HG02852 (cell line): Measurements from ENCODE around the gene ABCC8.

ENCODE experiments used
- ATAC-seq: cut with Tn5 transposase; IDR thresholded peaks from one replicate; pipeline ENCODE4 v1.9.1; 2021; ENCODE audit warnings: mild to moderate bottlenecking, moderate library complexity; ENCODE audit not compliant: unreplicated experiment

The ABCC8 gene

DNA sequence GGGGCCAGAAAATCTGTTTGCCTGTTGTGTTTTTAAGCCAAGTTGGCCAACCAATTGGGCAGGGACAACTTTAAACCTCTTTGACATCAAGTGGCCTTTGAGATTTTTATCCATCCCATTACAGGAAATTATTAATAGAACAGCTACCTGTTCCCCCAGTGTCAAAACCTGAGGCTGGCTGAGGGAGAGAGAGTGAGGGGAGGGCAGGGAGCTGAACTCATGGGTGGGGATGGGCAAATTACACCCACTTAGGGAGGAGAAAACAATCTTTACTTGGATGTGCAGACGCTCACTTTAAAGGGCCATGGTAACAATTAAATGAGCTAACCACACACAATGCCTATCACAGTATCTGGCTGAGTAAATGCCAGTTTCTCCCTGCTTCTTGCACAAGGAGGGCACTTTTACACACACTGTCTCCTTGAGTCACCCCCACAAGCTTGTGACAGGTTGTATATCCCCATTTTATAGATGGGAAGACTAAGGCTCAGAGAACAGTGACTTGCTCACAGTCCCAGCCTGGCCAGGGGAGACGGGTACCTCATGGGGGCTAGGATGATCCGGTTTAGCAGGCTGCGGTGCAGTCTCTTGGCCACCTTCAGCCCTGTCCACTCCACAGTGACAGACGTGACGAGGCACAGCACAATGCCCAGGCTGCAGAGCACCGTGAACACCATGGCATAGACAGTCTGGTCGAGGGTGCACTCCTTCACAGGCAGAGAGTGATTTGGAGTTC, 70.4 kb downstream of the ABCC8 start:
- no peak for ATAC-seq

DNA sequence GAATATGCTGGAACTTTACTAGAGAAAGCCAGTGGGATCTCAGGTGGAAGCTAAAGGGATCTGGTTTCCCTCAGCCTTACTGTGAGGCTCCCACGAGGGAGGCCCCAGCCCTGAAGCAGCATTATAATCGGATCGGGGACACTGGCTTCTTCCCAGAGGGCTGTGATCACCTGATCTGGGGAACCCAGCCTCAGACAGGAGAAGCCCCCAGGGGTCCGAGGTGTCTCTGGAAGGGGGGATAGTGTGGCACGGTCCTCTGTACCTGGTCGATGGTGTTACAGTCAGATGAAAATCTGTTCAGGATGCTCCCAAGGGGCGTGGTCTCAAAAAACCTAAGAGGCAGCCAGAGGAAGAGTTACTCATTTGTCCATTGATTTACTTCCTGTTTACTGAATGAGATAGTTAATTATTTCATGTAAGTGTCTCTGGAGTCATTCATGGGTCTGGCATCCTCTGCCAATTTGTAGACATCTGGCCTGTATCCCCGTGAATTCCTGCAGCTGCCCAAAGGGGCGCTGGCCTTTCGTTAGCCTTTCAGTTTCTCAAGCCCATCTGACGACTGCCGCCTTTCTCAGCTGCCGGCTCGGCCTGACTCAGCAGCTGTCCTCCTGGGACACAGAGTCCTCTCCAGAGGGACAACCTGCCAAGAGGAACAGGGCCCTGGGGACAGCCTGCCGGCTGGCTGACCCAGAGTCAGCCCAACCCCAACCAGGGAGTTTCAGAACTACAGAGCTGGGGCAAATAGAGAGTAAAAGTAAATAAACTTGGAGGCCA, 71.2 kb downstream of the ABCC8 start:
- no peak for ATAC-seq

DNA sequence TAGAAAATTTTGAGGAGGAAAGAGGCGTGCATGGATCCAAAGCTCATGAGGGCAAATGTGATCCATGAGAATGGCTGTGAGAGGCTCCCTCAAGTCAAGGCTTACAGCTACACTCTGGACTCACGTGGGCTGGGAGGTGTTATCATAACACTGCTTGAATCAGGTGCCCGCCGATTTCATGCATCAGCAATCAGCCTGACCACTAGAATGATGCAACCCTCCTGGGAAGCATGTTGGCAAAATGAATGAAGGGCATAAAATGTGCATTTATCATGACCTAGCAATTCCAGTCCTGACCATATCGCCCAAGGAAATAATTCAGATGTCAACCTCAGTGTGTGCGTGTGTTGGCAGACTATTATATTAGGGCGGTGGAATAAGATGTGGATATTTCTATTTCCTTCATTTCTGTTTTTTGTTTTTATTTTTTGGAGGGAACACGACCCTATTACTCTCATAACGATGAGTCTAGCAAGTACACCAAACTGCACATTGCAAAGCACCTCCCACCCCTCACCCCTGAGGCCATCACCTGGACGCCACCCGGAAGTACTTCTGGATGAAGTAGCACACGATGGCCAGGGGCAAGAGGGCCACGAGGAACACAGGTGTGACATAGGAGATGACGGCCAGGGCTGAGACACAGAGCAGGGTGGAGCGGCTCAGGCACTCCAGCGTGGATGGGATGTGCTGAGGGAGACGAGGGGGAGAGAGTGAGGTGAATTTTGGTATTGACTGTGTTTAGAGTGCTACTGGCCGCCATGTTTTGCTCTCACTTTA, 72.5 kb downstream of the ABCC8 start:
- no peak for ATAC-seq

DNA sequence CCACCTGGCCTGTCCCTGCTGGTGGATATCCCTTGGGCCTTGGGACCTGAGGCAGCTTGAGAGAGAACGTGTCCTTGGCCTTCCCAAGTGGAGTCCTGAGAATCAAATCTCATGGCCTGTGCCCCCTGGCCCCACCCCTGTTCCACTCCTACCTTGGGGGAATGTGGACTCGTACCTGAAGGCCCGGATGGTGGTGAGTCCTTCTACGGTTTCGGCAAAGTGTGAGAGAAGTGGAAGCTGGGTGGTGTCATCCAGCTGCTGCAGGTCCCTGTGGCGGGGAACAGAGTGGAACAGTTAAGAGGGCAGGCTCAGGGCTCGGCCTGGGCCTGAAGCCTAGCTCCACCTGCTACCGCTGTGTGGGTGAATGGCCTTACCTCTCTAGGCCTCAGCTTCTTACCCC, 74.2 kb downstream of the ABCC8 start:
- ATAC-seq, result no peak

DNA sequence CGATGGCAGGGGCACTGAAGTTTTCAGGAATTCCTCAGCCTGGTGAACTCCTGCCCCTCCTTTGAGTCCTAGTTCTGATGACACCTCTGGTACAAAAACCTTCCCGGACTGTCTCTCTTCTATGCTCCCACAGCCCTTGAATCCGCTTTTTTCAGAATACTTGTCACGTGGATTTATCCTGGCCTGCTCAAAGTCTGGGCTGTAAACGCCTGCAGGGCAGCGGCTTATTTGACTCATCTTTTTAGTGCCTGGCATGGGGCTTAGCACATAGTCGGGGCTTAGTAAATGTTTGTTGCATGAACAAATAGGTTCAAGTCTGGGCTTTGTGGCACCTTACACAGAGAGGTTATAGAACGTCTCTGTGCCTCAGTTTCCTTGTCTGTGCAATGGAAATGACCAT, 74.8 kb downstream of the ABCC8 start:
- no peak for ATAC-seq

DNA sequence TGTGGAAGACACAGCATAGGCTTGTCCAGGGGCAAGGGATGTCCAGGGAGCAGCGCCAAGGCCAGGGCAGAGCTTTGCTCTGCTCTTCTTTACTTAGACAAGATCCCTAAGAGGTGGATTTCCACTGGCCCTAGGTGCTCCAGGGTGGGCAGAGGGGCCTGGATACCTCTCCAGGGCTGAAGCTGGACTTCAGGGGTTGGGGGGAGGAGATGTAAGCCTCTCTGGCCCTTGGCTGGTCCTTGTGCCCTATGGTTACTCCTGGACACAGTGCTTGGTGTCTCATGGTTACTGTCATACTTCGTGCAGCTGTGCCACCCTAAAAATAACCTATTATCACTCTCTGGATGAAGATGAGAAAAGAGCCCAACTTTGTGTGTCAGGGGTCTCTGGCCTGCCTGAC, 75.3 kb downstream of the ABCC8 start:
- ATAC-seq, result no peak

DNA sequence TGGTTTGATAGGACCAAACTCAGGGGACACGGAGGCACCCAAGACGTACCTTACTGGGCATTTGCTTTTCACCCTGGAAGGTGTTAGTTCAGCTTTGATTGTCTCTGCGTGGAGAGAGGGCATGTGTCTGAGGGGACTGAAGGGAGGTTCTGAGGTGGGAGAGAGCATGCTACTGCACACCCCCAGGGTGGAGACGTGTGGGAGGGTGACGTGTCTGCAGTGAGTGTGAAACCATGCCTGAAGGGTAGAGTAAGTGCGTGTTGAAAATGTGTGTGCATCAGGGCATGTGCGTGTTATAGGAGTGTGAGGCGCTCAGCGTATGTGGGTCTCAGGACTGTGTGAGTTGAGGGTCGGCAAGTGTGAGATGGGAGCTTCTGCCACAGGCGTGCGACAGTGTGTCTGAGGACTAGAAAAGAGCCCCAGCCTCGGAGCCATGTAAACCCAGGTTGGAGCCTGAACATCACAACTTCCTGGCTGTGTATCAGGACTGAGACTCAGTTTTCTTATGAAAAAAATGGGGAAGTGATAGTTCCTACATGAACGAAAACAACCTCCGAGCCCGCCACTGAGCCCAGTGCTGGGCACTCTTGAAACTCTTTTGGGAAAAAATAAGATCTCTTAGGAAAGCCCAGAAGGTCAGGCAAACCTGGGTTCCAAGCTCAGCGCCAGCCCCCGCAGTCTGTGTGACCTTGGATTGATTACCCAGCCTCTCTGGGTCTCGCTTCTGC, 76.4 kb downstream of the ABCC8 start:
- ATAC-seq, result no peak

DNA sequence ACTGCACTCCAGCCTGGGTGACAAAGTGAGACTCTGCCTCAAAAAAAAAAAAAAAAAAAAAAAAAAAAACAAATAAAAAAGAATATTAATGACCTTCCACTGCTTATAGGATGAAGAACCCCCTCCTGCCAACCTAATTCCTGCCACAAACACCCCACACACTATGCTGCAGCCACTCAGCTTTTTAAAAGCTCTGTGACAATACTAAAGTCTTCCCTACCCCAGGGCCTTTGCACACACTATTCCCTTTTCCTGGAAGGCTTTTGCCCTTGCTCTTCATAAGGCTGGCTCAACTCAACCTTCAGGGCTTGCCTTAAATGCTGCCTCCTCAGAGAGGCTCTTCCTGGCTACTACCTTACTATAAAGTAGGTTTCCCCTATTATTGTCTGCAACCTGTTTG, 77.4 kb downstream of the ABCC8 start:
- no peak for ATAC-seq

DNA sequence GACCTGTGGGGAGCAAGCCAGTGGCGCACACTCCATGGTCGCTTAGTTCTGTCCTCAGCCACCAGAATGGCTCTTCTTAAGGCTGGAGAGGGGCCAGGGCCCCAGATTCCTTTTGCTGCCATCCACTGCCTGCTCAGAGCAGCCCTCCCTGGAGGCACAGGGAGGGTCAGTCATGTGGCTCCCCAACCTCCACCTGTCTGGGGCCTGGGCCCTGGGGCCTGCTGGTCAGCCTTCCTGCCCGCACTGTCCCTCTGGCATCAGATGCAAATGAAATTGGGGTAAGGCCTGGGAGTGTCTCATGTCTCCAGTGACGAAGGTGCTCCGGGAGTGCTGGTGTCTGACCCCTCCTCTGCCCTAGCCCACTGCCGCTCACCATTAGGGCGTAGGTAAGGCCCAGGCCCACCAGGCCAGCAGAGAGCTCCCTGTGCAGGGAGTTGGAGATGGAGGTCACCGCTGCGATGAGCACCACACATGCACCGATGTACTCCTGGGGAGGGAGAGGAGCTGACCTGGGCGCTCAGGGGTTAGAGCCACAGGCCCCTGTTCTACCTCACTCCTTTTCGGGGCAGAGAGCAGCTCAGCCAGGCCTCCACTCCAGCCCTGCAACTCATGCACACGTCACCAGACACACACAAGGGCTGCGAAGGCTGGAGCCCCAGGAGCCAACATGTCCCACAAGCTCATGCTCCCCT, 79.2 kb downstream of the ABCC8 start:
- no peak for ATAC-seq

DNA sequence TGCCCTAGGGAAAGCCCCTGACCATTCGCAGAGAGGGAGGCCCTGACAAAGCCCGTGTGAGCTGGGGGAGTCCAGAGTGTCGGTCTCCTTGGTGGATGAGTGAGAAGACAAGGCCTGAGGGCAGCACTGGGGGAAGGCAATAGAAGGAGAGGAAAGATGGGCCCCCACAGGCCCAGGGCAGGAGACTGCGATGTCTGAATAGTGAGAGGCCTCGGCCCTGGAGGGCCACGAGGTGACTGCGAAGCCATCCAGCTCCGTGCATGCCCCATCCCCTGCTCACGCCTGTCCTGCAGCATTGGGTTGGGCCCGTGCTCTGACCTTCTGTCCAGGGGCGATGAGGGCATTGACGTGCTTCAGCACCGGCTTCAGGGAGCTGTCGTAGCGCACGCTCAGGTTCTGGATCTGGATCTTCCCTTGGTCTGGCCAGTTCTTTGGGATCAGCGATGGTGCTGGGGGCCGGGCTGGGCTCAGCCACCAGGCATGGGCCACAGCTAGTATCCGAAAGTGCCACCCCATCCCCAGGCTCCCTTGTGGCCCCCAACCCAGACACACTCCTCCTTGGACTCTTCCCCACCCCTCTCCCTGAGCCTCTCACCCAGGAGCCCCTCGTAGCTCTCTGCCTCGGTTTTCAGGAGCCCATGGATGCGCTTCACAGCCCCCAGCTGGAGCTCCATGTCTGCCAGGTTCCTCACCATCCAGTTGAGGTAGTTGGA, 79.9 kb downstream of the ABCC8 start:
- ATAC-seq, result no peak

DNA sequence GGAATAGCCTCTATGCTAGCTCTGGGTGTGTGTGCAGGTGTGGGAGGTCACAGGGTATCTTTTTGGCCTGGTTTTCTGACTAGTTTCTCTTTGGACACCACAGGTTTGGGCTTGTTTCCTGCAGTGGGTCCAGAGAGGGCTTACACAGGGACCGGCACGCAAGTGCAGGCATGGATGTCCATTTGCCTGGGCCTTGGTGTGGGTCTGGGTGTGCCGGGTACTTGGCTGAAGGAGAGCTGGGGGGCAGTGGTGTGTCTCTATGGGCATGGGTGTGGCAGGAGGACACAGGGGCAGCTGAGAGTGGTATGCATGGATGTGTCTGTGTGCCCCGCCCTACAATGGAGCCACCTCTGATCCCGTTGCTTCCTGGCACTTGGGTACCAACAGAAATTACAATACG, 80.7 kb downstream of the ABCC8 start:
- no peak for ATAC-seq

DNA sequence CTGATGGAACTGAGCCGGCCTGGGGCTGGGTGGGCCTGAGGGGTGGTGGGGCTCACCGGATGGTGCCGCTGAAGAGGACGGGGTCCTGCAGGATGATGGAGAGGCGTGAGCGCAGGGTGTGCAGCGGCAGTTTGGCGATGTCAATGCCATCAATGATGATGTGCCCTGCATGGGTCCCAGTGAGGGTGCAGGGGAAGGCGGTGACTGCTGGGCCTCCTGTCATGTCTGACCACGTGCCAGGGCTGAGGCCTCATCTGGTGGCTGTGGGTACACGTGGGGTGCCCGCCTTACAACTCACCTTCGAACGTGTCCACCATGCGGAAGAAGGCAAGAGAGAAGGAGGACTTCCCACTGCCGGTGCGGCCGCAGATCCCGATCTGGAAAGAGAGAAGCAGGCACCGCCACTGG, 81.1 kb downstream of the ABCC8 start:
- no peak for ATAC-seq

DNA sequence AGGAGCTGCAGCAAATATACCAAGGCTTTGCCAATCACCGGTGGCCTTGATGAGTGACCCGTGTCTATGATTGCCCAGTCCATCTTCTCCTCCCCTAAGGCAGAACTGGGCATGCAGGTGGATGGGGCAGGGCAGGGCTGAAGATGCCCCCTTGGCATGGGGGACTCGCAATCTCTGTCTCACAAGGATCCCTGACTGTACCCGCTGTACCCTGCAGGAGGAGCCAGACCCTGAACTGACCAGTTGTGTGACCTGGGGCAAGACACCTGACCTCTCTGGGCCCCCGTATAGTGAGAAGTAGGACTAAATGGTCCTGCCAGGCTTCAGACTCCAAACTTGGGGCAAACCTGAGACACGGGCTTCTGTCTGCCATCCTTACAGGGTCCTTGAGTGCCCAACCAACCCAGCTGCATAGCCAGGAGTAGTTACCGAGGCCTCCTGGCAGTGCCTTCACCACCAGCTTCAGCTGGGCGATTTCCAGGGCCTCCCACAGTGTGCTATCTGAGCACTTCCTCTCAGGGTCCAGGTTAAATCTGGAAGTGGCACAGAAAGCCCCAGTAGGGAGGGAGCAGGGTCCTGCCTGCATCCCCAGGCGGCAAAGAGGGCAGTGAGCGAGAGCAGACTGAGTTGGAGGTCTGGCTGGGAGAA, 81.8 kb downstream of the ABCC8 start:
- ATAC-seq, result no peak

DNA sequence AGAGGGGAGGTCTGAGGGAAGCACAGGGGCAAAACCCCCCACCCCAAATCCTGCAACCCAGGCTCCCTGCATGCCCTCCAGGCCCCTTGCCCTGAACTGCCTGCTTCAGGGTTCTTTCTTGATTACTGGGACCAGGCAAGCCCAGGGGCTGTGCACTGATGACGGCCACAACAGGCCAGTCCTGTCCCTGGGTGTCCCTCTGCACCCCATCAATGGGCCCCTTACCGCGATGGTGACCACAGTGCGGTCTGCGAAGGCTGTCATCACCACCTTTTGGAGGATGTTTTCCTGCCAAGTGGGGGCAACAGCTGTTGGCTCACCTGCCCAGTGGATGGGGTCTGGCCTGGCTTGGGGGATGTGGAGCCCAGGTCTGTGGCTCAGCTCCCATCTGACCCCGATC, 83.2 kb downstream of the ABCC8 start:
- ATAC-seq, result no peak

DNA sequence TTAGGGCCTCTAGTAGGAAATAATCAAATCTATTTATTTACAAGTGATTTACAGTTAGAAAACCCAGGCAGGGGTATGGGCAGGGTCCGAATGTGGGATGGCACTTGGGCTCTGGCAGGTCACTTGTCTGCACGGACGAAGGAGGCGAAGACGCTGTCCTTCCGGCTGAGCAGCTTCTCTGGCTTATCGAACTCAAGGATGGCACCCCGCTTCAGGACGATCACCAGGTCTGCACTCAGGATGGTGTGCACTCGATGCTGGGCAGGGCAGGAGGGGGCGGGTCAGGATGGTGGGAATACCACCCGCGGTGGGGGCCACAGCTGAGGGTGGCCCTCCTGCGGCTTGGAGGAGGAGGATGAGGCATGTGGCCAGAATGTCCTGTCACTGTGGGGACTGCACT, 83.8 kb downstream of the ABCC8 start:
- ATAC-seq, result no peak

DNA sequence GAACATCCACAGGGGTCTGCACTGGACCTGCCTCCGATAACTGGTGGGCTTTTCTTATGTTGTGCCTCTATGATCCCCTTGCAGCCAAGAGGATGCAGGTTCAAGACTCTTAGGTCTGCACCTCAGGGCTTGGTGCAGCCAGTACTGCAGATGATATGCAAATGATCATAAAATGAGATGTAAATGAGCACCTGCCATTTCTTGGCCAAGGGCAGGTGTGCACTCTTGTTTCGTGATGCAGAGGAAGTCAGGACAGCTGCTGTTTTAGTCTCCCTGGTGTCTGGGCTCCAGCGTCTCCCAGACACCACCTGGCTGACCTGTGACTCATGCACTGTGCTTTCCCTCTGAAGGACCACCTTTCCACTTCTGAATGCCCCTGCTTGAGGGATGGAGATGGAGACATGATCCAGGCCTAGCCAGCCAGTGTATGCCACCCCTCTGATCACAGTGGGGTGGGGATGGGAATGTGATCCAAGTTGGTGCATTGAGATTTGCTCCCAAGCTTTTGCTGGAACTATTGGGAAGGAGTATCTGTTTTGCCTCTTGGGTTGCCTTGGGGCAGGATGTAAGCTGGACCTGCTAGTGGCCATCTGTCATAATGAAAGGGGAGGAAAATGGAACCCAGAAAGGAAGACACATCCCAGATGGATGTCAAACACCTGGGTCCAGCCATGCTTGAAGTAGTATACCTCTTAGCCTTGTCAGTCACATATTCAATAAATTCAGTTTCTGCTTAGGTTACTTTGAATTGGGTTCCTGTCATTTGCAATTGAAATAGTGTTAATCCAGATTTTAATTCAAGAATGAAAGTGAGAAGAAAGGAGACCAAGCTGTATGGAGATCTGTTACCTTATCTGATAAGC, 84.9 kb downstream of the ABCC8 start:
- ATAC-seq, result no peak

DNA sequence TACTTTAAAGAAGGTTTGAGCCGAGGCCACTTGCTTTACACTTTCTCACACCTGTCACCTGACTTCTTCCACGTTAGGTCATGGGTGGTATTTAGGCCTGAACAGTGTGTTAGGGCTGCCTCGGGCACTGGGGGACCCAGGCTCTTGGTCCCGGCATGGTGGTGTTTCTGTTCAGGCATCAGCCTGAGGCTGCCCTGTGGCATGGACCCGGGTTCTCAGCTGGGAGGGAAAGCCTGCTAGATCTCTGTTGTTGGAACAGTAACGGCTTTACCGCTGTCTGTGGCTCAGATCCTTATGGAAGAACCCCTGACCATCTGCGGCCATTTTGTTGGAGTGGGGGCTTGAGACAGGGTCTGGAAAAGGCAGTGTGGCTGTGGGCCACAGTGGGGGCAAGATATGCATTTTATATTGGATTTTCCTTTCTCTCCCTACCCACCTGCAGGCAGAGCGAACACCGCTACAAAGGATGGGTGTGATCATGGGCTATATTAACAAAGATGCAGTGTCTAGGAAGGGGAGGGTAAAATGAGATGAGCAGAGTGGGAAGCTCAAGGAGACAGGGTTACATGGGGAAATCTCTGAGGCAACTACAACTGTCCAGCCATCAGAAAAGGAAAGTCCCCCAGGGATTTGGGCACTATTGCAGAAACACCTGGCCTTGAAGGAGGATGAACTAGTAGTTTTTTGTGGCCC, 86.5 kb downstream of the ABCC8 start:
- ATAC-seq, result no peak
